Spleen (tissue), 7 donors: ENCODE results near the gene CD2.

Experiments
- POLR2A ChIP-seq, 3 donors: fragments of 450-650 bp; IDR thresholded peaks; one replicate each; pipeline ENCODE4 v1.5.1; 2017; ENCODE audit warnings: antibody characterized with exemption in 3 of 3, mild to moderate bottlenecking in 1 of 3
- TF ChIP-seq, protein P1 (sequence below), 11 experiments: fragments of 200-600 bp in 7 of 11; fragments of 450-650 bp in 4 of 11; sonication (generic) in 4 of 11; IDR thresholded peaks in 8 of 11; conservative IDR thresholded peaks in 3 of 11; 1 replicate in 7 of 11; 2 replicates in 4 of 11; pipeline versions ENCODE4 v1.4.0 to v1.8.0; 2016 to 2021; ENCODE audit warnings: antibody characterized with exemption in 11 of 11, inconsistent platforms in 4 of 11, mild to moderate bottlenecking in 1 of 11
- donor health status: DM: no; HTN: no; CAD: no; lungs with moderate emphysema.
- donor health status: DM: no; HTN: no; CAD: no.
- donor health status: DM: no; HTN: no; CAD: no.

DNA sequence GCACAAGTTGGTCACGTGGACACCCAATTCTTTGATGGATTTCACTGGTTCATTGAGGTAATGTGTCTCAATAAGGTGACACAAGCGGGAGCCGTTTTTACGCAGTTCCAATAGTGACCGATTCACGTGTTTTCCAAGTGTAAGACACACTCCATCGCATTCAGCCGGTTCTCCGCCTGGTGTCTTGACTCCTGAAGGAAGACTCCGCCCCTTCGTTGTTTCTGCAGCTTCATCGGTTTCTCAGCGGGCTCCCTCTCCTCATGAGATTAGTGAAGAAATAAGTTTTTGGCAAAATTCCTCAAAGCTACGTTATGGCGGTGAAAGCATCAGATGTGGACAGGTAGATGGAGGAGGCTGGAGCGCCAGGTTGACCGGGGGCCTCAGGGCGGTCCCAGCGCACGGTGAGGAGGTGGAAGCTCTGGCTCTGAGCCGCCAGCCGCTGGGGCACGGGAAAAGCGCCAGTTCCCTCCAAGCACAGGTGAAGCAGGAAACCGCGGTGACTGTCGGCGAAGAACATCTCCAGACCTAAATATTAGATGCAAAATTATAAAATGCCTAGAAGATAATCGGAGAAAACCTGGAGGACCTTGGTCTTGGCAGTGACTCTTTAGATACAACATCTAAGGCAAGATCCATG, 21.0 kb downstream of the CD2 start:
- TF ChIP-seq, protein P1, sequence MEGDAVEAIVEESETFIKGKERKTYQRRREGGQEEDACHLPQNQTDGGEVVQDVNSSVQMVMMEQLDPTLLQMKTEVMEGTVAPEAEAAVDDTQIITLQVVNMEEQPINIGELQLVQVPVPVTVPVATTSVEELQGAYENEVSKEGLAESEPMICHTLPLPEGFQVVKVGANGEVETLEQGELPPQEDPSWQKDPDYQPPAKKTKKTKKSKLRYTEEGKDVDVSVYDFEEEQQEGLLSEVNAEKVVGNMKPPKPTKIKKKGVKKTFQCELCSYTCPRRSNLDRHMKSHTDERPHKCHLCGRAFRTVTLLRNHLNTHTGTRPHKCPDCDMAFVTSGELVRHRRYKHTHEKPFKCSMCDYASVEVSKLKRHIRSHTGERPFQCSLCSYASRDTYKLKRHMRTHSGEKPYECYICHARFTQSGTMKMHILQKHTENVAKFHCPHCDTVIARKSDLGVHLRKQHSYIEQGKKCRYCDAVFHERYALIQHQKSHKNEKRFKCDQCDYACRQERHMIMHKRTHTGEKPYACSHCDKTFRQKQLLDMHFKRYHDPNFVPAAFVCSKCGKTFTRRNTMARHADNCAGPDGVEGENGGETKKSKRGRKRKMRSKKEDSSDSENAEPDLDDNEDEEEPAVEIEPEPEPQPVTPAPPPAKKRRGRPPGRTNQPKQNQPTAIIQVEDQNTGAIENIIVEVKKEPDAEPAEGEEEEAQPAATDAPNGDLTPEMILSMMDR (IDR thresholded peaks at IDR 0.05 in 8 of 11, conservative IDR thresholded peaks at IDR 0.05 in 3 of 11): no peak
- TF ChIP-seq POLR2A (IDR thresholded peaks at IDR 0.05): no peak
